ENCODE measurements around the gene CAMK2B.

GRCh38 chr7:44326261-44327125 is 1.1 kb upstream of the CAMK2B start:
- no peak for TF ChIP-seq TAF1 (IDR thresholded peaks at IDR 0.05; ENCODE audit: low read depth, low read length)
- no peak for TF ChIP-seq SPI1 (IDR thresholded peaks at IDR 0.05; ENCODE audit: low read depth, low read length)
- no peak for TF ChIP-seq POLR2A (IDR thresholded peaks at IDR 0.05; ENCODE audit: low read depth, low read length)
- no peak for TF ChIP-seq POLR2AphosphoS5 (IDR thresholded peaks at IDR 0.05; ENCODE audit: low read depth, low read length)
